NOMO-1 treated with DMSO at 0.1 percent for 48 hours (cell line): Measurements from ENCODE around the gene UBL4B.
A peak's percentile ranks its signal among the peaks of the same experiment; 100 is the strongest.

Source experiments
- DNase-seq: peaks from one replicate; lab custom pipeline; 2025; ENCODE audit not compliant: unreplicated experiment; lab: John Stamatoyannopoulos, UW

The UBL4B gene

DNA sequence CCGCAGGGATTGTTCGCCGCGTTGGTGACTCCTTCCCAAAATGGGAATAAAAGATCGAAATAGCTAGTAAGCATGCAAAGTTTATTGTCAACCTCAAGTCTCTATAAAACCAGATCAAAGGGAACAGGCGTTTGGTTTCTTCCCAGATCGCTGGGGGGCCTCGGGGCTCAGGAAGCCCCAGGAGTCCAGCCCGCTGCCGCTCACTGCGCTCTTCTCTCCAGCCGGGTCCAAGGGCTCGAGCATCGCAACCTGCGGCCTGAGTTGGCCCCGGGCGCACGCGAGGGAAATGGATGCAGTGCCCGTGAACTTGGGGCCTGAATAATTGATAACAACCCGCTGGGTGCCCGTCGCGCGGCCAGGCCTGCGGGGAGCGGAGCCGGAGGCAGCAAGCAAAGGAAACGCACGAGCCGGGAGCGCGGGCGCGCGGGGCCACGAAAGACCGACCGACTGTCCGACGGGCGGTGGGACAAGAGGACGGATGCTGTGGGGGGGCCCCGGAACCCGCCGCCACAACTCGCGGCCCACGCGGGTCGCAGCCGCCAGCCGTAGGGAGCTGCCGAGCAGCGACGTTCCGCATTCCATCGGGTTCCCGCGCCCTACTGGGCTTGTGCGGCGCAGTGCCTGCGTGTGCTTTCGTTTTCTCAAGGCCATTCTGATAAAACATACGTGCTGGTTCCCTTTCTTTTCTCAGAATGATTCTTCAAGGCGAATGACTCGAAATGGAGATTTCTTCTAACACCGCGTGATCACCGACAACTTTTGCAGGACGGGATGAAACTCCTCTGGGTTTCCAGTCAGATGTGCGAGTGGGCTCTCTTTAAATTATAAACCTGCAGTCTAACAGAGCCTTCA, 27.8 kb upstream of the UBL4B start:
- DNase-seq, result peak; percentile 43

DNA sequence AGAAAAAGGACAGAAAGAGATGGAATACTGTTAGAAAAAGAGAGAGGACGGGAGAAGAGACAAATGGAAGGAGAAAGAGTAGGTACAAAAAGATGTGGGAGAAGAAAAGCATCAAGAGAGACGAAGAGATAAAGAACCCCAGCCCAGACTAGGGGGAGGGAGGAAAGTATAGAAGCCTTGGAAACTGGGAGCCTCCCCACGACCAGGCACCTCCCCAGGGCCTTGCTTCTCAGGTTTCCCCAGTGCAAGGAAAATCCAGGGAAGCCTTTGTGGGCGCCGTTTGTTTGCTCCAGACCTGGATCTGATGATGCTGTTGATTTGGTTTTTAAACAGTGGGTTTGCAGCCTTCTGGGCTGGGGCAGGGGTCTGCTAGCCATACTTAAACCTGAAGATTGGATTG, 26.6 kb upstream of the UBL4B start:
- no peak for DNase-seq

DNA sequence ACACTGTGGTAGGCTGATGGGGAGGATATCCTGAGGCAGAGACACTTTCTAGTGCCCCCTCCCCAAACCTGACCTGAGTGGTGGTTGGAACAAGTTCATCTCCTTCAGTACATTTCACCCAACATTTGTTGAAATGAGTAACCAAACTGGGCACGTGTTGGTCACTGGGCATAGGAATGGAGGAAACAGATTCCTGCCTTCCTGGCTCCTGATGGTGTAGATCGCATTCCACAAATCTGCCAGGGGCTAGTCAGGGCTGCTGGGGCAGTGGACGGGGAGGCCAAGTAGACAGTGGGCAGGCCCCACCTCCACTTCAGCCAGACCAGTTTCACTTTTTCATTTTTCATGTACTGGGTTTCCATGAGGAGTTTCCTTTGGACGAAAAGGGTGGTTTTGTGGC, 25.3 kb upstream of the UBL4B start:
- DNase-seq, result no peak

DNA sequence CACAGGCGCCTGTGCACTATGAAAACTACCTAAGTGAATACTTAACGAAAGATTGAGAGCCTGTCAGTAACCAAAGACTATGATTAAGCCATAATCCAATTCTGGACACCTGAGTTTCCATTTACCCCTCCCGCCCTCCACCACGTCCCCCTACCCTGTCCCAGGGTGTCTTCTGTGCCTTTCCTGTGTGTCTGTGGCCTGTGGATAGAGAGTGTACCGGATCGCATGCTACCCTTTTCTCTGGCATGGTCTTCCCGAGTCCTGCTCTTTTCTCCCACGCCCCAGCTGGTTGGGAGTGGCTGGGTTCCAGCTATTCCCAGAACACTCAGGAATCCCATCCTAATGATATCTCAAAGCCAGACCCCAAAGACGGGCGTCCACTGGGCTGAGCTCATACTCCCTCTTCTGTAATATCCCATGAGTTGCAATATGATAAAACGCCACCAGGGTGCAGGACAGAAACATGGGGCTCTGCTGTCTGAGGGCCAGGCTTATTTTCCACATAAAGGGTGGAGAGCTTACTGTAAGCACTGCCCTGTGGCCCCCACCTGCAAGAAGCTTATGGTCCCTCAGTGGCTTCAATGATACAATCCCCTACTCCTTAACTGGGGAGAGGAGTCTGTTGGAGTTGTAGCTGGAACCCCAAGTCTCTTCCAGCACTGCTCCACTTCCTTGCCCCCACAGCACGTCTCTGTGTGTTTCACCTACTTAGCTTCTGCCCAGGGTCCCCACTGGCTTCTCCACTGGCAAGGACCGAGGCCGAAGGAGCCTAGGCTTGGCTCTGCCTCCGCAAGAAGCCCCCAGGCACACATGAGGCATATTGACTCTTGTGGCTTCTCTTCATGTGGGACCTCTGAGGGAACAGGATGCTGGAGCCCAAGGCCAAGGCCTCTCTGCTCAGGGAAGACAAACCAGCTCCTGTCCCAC, 24.2 kb upstream of the UBL4B start:
- DNase-seq, result peak; percentile 44

DNA sequence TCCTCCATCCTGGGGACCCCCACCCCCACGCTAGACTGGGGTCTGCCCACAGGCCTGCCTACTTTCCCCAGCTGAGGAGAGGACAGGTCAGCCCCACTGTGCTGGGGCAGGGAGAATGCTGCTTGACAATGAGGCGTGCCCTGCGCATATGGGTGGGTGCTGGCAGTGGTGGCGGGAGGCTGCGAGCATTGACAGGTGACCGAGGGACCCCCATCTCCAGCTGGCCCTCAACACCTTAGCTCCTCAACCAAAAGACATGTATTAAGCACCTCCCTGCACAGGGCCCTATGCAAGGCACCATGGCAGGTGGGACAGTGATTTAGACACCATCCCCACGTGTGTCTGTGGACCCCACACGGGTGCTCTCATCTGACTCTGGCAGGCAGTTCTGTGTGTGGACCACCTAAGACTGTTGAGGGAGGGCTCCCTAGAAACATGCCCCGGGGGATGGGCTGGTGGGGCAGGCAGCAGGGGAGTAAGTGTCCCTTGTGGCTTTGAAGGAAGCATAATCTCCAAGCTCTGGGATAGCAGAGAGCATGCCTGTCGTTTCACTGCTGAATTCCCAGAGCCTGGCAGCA, 23.4 kb upstream of the UBL4B start:
- no peak for DNase-seq

DNA sequence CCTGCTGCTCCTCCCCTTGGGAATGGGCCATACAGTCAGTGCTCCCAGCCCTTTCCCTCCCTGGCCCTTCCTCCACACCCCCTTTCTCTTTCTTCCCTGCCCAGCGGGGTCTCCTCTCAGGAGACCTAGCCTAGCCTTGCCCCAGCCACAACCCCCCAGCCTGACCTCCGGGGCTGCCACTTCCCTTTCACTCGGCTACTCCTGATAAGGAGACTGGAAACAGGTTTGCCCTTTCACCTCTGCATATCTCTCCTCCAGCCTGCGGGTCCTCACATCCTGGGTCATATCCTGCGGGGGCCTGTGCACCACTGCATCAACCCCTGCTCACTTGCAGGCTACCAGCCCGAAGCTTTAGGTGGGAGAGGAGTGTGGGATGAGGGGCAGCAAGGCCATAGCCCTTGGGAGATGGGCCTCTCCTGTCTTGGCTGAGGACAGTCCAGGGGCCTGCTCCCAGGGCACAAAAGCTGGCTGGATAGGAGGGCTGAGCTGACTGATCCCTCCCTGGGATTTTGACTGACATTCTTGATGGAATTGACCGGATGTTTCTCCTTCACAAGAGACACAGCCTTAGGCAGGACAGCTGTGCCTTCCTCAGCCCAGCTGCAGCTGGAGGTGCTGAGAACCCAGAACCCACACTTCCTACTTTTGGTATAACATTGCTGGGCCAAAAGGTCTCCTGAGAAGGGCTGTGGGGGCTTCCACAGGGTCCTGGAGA, 22.5 kb upstream of the UBL4B start:
- no peak for DNase-seq

DNA sequence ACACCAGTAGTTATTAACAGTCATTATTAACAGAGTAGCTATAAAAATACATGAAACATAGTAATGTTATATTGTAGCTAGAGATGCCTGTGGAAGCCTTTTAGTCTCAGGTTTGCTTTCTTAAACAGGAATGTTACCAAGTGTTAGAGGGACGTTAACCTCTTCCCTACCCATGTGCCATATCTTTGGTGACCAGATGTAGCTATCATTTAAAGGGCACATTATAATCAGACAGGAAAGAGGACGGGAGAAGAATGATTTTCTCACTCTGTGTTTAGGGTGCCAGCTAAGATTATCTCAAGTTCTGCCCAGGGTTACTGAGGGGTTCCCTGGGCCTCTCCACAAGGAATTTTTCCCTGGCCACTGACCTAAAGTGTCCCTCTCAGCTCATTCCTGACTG, 20.9 kb upstream of the UBL4B start:
- DNase-seq, result no peak

DNA sequence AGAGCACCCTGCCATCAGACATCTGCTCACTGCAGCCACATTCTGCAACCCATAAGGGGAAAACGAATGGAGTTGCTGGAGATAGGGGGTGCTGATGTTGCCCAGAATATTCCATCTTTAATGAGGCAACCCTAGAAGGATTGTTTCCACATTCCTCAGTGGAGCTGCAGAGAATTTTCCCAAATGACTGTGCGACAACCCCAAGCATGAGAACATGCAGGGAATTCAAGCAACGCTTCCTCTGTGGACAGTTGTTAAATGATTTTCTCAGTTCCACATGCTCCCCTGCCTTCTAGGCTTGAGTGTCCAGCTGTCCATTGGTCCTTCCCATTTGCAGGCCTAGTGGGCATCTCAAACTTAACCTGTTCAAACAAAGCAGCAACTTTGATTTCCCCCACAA, 20.5 kb upstream of the UBL4B start:
- DNase-seq, result no peak

DNA sequence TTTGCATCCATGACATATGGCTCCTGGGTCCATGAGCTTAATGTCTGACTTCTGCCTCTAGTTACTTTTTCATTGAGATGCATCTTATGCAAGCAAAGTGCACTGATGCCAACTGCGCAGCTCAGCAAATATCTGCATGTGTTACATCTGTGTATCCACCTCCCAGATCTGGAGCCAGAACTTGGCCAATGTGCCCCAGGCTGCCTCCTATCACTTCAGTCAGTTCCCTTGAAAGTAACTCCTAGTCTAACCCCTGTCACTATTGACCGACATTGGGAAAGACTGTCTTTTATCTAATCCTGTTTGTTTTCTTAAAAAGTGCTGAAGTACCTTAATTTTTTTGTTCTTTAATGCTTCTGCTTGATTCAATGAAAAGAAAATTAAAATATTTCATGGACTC, 19.3 kb upstream of the UBL4B start:
- no peak for DNase-seq

DNA sequence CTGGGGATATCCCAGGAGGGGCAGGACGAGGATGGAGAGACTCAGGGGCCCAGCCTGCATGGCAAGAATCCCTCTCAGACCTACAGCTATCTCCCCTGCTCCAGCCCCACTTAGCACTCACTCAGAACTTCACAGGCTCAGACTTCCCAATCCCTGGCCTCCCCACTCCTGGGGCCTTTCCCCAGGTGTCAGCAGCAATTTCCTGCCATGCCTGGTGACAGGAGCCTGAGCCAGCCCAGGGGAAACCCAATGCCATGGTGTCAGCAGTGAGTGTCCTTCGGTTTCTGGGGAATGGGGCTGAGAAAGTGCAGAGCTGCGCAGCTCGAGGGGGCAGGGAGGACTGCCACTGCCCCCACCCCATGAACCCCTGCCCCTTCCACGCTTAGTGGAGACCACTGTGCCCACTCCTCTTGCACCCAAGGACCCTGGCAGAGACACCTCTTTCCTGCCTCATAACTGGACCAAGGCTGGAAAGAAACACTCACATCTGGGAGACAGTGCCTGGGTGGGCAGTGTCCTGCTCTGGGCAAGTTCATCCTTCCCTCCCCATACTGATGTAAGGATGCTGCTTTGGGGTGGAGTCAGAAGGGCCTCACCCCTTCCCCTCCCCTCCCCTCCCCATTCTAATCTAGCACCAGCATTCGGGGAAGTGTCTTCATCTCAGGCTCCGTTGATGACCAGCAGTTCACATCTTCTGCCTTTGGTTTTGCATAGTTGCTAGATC, 17.1 kb upstream of the UBL4B start:
- no peak for DNase-seq

DNA sequence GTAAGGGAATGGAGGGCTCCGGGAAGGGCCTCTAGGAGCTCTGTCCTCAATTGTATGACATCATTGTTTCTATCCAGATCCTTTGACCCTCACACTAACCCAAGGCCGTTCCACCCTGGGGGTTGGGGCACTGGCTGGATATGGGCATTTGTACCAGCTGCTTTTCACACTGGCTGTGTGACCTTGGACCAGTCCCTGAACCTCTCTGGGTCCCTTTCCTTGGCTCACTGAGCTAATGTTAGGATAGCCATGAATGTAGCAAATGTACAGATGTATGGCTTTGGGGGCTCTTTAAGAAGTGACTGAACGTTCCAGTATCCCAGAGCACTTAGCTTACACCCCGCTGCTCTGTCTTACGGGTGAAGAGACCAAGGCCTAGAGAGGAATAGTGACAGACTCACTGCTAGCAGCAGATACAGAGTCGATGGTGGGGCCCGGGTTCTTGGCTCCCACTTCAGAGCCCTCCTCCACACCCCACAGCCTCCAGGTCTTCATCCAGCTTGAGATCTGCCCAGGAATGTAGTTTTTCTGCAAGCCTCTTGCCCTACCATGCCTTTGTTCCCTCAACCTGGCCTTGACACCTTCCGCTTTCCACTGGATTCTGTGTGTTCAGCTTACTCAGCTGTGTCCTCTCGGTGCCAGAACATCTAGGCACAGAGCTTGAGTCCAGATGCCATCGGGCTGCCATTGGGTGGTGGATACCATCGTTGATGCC, 14.6 kb upstream of the UBL4B start:
- DNase-seq, result no peak

DNA sequence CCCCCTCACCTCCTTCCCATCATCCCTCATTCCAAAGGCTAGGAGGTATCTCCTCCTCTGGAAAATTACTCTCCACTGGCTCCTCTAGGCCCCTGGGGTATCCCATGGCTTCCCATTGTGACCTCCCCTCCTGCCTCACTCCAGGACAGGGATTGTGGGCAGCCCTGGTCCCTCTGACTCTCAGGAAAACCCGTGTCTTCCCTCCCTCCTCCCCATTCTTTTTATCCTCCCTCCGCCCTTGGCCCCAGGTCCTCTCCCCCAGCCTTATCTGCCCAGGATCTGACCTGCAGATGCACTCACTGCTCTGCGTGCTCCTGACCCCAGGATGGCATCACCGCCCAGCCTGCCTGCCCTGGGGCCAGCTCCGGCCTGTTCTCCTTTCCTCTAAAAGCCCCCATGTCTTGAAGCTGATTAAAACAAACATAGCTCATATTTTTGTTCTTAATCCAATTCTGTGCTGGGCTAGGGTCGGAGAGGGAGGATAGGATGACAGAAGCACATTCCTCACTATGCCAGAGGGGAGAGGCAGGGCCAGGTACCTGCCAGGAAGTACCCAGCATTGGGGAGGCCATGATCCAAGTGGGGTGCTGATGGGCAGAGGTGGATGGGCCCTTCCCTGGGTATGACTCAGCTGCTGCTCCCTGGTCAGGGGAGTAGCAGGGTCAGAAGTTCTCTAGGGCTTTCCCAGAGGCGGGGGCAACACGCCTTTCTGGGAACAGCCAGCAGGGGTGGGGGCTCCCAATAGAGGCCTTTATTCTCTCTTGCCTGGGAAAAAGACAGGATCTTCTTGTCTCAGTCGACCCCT, 13.8 kb upstream of the UBL4B start:
- no peak for DNase-seq

DNA sequence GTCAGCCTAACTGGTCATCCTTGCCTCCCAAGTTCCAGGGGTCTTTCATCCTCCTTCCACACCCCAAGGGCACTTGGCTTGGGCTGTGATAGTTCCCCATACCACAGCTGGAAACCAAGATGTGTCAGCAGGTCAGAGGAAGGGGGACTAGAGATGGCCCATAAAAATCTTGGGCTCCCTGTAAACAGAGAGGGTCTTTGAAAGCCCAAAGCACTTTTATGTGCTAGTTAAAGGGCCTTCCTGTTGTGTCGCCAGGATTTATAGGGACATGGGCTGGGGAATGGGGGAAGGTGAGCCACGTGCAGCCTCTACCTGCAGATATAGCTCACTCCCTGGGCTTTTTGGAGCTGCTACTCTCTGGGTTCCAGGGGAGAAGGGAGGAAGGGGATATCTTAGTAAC, 11.9 kb upstream of the UBL4B start:
- no peak for DNase-seq

DNA sequence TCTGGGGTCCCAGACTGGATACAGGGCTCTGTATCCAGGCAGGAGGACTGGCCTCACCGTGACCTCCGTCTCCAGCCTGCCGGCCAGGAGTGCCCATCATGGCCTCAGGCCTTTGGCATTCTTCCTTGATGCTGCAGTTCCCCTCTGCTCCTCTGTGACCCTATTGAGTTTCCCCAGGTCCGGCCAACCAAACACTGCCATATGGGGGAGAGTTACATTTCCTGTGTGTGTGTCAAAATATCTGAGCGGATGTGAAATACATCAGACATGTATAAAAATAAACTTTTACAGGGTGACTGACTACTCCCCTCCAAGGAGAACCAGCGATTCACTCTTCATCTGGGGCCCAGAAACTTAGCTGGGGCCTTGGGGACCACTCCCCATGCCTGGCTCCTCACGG, 10.2 kb upstream of the UBL4B start:
- peak; percentile 50 for DNase-seq

DNA sequence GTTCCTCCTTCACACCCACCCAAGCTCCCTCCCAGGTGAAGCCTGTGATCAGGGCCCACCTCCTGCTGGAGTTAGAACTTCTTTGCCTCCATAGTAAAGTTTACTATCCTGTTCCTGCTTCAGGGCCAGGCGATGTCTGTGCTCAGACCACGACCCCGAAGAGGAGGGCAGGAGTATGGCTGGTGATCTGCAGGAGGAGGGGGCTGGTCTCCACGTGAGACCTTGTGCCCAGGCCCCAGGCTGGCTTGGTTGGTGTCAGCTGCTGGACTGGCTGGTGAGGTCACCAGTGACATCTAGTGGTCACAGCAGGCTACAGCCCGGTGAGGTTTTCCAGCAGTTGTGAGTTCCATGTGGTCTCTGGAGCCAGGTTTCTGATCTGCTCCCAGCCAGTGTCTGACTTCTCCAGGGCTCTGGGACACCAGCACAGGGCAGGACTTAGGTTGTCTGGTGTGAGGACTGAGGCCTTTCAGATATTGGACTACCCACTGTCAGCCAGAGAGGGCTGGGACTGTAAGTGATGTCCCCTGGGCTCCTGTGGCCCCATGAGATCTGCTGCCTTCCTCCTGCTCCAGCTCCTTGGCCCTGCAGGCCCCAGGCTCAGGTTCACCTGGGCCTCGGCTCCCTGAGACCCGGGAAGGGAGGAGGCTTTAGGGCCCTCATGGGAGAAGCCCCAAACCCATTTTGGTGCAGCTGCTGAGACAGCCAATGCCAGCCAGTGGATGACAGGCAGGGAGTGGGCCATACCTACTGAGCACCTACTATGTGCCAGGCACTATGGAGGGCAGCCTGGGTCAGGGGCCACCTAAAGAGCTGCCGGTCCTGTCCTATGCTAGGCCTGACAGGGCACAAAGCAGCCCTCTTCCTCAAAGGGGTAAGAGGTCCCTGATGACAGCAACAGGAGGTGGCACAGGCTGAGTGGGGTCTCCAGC, 6.0 kb upstream of the UBL4B start:
- peak; percentile 52 for DNase-seq

DNA sequence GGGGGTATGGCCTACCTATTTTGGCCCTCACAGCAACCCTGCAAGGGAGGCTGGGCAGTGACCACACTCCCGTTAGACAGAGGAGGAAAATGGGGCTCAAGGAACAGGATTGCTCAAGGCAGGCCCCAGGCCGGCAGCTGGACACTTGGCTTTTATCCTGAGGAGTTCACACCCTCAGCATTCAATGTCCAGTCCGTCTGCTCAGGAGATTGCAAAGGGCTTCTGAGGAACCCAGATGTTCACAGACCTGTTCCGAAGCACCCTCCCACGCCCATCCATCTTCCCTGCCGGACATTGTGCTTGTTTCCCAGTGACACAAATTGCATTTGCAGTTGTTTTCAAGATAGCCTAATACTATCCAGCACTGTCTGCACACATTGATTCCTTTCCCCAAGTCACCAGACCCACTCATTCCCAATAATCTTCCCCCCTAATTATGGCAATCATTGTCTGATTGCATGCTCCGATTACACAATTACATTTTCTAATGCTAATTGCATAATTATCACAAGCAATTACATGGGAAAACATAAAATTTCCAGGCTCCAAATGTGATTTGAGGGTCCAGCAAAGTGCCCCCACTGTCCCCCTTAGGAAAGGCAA, 4.3 kb upstream of the UBL4B start:
- no peak for DNase-seq

DNA sequence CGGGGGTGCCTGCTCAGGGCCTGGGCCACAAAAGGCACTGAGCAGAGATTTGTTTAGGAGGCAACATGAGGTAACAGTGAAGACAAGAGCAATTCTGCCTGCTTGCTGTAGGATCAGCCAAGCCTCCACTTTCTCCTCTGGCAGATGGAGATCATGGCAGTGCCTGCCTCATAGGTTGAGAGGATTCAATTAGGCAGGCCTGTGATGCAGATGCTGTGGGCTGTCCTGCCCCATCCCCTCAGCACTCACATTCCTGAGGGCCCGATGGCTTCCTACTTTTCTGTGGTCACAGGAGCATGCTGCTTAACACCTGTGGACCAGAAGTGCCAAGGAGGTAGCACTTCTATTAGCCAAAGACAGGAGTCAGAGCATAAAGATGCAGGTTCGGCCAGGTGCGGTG, 1.2 kb upstream of the UBL4B start:
- no peak for DNase-seq

DNA sequence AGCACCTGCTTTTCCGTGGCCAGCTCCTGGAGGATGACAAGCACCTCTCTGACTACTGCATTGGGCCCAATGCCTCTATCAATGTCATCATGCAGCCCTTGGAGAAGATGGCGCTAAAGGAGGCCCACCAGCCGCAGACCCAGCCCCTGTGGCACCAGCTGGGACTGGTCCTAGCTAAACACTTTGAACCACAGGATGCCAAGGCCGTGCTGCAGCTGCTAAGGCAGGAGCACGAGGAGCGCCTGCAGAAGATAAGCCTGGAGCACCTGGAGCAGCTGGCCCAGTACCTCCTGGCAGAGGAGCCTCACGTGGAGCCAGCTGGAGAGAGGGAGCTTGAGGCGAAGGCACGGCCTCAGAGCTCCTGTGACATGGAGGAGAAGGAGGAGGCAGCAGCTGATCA, 413 bp downstream of the UBL4B start:
- no peak for DNase-seq
